T47D (cell line): ENCODE results near the gene ISCA2.
A peak's percentile ranks its signal among the peaks of the same experiment; 100 is the strongest.

Source experiments
- DNase-seq, 2 experiments: peaks; one replicate each; pipeline versions ENCODE4 v3.0.0 to v3.0.0-alpha.2; 2011 to 2012; ENCODE audit warnings: low read depth in 1 of 2, low spot score in 1 of 2
- JUND ChIP-seq: IDR thresholded peaks from 2 replicates; pipeline ENCODE4 v1.6.1; 2012; ENCODE audit warnings: low read depth
- in situ Hi-C: cut with HindIII; loops from 2 replicates; pipeline ENCODE4 v1.10.0; 2016; ENCODE audit warnings: low sequenced_read_pairs, low pct_unique_long_range_greater_than_20kb

Gene ISCA2

GRCh38 chr14:74491956-74492775 is 1.4 kb upstream of the ISCA2 start:
- TF ChIP-seq JUND = no peak
- in situ Hi-C loops = no loop called here
- DNase-seq = peak in 1 of 2 experiments; percentile 36

DNA sequence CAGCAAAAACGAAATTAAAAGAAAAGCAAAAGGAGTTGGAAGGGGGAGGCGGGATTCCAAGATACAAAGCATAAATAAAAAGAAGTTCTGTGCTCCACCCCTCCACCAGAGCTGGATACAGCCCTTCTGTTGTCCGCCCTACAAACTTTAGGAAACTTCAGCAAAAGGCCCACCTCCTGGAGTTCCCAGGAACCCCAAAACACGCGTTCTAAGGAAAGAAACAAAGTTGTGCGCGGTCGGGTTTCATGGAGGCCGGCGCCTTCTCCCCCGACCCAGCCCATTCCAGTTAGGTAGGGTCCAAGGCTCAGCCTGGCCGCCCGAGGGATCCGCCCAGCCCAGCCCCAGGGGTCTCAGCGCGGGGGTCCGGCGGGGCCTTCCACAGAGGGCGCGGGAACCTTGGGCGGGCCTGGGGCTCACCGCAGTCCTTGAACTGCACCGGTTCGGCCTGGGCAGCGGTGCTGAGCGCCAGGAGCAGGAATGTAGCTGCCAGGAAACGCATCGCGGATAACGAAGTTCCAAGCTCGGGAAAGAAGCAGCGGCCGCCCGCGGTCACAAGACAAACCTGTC is 706 bp upstream of the ISCA2 start, which contains the start of gene NPC2:
TSS of gene NPC2 (minus strand) at position 530 of the 567 bp plus-strand sequence. CDS start at position 499, 31 bp downstream.
- DNase-seq = no peak
- no peak for TF ChIP-seq JUND
- in situ Hi-C loops = no loop called here

GRCh38 chr14:74495356-74495755 is 1.8 kb downstream of the ISCA2 start:
- in situ Hi-C loops = no loop called here
- TF ChIP-seq JUND = no peak
- no peak for DNase-seq

DNA sequence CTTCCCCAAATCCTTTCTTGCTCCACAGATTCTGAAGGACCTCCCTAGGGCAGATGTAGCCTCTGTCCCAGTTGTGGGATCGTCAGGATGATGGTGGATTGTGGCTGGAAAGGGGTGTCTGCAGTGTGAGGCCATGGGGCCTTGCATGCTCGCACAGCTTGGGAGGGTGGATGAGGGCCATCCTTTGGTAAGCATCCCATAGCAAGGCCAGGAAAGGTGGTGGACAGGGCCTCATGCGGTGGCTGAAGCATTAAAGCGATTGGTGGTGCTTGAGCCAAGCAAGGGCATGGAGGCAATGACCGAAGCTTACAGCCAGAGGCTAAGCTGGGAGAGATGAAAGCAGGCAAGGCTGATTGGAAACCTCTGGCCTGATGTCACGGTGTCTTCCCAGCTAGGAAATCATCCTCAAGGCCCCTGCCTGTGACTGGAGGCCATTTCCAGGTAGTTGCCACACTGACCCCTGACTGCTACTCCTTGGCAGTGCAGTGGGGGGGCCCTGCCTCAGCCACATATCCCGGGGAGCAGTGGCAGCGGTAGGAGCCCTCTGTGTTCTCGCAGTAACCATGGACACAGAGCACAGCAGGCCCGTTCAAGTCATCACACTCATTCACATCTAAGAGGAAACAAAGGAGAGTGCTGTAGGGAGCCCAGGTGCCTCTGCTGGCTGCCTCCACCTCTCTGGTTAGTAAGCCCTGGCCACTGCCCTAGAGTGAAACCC is 7.0 kb downstream of the ISCA2 start:
- TF ChIP-seq JUND = no peak
- in situ Hi-C loops = no loop called here
- DNase-seq = no peak

GRCh38 chr14:74501135-74501614 is 7.6 kb downstream of the ISCA2 start:
- in situ Hi-C loops = no loop called here
- TF ChIP-seq JUND = no peak
- peak in 1 of 2 experiments; percentile 78 for DNase-seq

- DNase-seq = no peak
- in situ Hi-C loops = no loop called here
- no peak for TF ChIP-seq JUND
These were observed 8.1 kb downstream of the ISCA2 start for GRCh38 chr14:74501691-74502090.

- TF ChIP-seq JUND = no peak
- DNase-seq = peak; percentile 73 to 81
- in situ Hi-C loops = no loop called here
These were observed 8.9 kb downstream of the ISCA2 start for GRCh38 chr14:74502236-74503019.

GRCh38 chr14:74503291-74503937 is 9.8 kb downstream of the ISCA2 start:
- no peak for TF ChIP-seq JUND
- in situ Hi-C loops = no loop called here

DNA sequence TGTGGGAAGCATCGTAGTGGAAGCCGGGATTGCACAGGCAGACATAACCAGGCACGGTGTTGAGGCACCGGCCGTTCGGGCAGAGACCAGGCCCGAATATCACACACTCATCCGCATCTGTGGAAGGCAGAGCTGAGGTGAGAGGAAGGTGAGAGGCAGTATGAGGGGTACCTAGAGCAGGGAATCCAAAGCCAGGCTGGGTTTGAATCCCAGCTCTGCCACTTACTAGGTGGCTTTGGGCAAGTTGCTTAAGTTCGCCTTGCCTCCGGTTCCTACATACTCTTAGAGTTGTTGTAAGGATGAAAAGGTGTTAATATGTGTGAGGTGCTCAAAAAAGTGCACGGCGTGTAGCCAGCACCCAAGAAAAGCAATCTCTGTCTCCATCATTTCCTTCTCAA is 10.4 kb downstream of the ISCA2 start:
- in situ Hi-C loops = no loop called here
- TF ChIP-seq JUND = no peak
- DNase-seq = no peak

More at GRCh38 chr14:74503291-74503937, 9.8 kb downstream of the ISCA2 start:
- no peak for DNase-seq

DNA sequence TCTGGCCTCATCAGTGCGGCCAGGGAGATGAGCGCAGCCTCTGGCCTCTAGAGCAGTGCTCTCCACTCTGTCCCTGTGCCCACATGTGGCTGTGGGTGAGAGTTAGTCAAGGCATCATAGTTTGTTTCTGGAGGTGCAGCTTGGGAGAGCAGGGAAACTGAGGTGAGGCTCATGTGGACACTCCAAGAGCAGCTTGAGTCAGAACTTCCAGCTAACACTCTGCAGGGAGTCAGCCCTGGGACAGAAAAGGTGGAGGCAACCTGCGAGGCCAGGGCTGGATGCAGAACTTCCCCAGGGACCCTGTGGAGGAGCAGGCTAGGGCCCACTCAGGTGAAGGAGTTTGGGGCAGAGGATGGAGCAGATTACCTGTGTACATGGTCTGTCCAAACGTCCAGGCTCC is 10.8 kb downstream of the ISCA2 start:
- in situ Hi-C loops = no loop called here
- no peak for TF ChIP-seq JUND
- no peak for DNase-seq

GRCh38 chr14:74504874-74505720 is 11.5 kb downstream of the ISCA2 start:
- no peak for TF ChIP-seq JUND
- in situ Hi-C loops = no loop called here
- no peak for DNase-seq
